IPS DF 6.9 (cell line): ENCODE measurements around the gene PHKA2.

Experiments
- DNase-seq: peaks from one replicate; pipeline ENCODE4 v3.0.0-alpha.2; 2013; ENCODE audit warnings: low read depth, low spot score
- H3K27ac ChIP-seq: one replicate; pipeline ENCODE4 v1.5.1; 2013; ENCODE audit warnings: low read length, control low read depth
- H3K27me3 ChIP-seq: 2 replicates; pipeline ENCODE4 v1.6.1; 2013; ENCODE audit warnings: mild to moderate bottlenecking, low read length; ENCODE audit not compliant: control insufficient read depth, insufficient read depth
- H3K36me3 ChIP-seq: 2 replicates; pipeline ENCODE4 v1.6.1; 2013; ENCODE audit warnings: low read length; ENCODE audit not compliant: control insufficient read depth, insufficient read depth
- H3K4me1 ChIP-seq: 2 replicates; pipeline ENCODE4 v1.6.1; 2013; ENCODE audit warnings: low read length; ENCODE audit not compliant: control insufficient read depth, insufficient read depth
- H3K4me3 ChIP-seq: 2 replicates; pipeline ENCODE4 v1.5.1; 2013; ENCODE audit warnings: mild to moderate bottlenecking, low read length
- H3K9me3 ChIP-seq: 2 replicates; pipeline ENCODE4 v1.6.1; 2013; ENCODE audit warnings: low read length, inconsistent platforms; ENCODE audit not compliant: control insufficient read depth, insufficient read depth
- WGBS: extraction: QIAGEN DNeasy Blood & Tissue Kit; methylation state at CpG from one replicate; pipeline ENCODE4 v1.1.7; 2013; ENCODE audit warnings: mixed read lengths, missing lambda C conversion rate; ENCODE audit not compliant: insufficient read length, insufficient coverage; 5-methylcytosine and 5-hydroxymethylcytosine counted together

PHKA2 gene

DNA sequence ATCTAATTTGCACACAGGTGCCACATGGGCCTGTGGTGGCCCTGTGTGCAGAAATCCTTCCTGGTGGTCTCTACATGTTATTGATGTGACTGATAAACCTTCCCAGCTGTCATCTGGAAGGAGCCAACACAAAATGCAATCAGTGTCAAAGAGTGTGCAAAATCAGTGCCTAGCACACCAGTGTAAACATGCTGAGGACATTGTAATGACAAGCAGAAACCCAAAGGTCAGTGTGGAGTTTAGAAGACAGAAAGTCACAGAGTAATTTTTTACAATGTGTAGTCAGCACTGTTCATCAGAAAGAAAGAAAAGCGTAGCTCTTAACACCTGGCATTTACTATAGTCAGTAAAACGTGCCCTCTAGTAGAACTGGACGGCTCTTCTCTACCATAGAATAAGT, 50.3 kb downstream of the PHKA2 start:
- no CpG with 5 or more reads among the region's 3 CpGs for WGBS
- no peaks in the 10 kb centered on the region for H3K9me3 ChIP-seq
- H3K27me3 ChIP-seq = no peaks in the 10 kb centered on the region
- H3K36me3 ChIP-seq = no peaks in the 10 kb centered on the region
- H3K4me1 ChIP-seq = no peaks in the 10 kb centered on the region; the same call in 1 of the 2 replicates
- H3K27ac ChIP-seq = no peak overlapping the region
- no peak overlapping the region for H3K4me3 ChIP-seq
- no peak for DNase-seq

DNA sequence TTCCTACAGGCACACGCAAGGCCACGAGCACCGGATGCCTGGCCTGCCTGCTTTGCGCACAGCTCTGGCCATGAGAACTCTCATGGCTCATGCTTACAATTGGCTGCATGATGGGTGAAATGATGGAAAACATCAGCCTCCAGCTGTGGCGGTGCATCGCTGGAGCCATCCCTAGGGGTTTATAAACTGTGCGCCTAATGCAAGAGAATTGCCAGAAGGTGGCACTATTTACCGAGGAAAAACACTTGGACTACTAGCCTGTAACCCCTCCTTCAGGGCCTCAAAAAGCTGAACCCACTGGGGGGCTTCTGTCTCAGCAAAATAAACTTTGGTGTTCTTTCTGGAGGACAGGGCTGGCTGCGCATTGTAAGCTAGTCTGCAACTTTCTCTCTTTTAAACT, 51.9 kb downstream of the PHKA2 start:
- no CpG with 5 or more reads among the region's 9 CpGs for WGBS
- Histone ChIP-seq H3K27ac (no peak overlapping the region), H3K9me3 (no peaks in the 10 kb centered on the region), H3K4me3 (no peak overlapping the region), H3K36me3 (no peaks in the 10 kb centered on the region; the same call in 1 of the 2 replicates), H3K27me3 (no peaks in the 10 kb centered on the region), H3K4me1 (no peaks in the 10 kb centered on the region)
- DNase-seq = no peak

DNA sequence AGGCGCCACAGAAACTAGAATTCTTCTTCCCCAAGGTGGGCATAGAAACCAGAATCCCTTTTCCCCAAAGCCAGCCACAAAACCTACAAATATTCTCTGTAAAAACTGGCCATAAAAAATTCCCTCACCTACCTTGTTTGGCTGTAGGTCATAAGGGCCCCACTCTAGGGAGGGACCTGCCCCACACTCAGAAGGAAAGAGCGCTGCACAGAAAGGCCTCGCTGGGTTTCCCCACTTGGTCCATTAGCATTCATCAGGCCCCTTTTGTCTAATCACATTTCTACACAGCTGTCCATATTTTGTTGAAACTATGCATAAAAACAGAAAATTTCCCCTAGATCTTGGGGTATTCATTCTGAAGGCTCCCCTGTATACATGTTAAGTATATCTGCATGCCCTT, 54.1 kb downstream of the PHKA2 start:
- WGBS = no CpG with 5 or more reads among the region's 3 CpGs
- no peaks in the 10 kb centered on the region for H3K9me3 ChIP-seq
- H3K27ac ChIP-seq = no peak overlapping the region
- no peak overlapping the region for H3K4me3 ChIP-seq
- no peaks in the 10 kb centered on the region; the same call in 1 of the 2 replicates for H3K36me3 ChIP-seq
- no peaks in the 10 kb centered on the region for H3K4me1 ChIP-seq
- DNase-seq = no peak
- H3K27me3 ChIP-seq = no peaks in the 10 kb centered on the region

DNA sequence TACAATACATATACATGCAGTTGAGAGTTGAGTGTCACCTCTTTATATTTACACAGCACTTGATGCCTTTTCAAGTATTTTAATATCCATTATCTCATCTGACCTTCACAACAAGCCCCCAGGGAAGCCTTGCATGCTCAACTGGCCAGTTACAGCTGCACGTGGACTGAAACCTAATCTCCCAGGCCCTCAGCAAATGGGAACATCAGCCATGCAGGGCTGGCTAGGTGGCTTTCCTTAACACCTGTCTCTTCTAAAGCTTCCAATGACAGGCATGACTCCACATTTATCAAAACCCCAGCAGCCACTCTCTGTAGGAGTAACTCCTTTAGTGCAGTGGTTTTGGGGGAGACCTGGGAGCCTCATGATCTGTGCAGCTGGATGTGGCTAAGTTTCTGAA, 56.4 kb downstream of the PHKA2 start:
- no peaks in the 10 kb centered on the region for H3K4me1 ChIP-seq
- H3K9me3 ChIP-seq = no peaks in the 10 kb centered on the region
- WGBS = no CpG with 5 or more reads among the region's 1 CpG
- no peak for DNase-seq
- no peak overlapping the region for H3K4me3 ChIP-seq
- H3K36me3 ChIP-seq = no peaks in the 10 kb centered on the region; the same call in 1 of the 2 replicates
- no peak overlapping the region for H3K27ac ChIP-seq
- H3K27me3 ChIP-seq = no peaks in the 10 kb centered on the region

DNA sequence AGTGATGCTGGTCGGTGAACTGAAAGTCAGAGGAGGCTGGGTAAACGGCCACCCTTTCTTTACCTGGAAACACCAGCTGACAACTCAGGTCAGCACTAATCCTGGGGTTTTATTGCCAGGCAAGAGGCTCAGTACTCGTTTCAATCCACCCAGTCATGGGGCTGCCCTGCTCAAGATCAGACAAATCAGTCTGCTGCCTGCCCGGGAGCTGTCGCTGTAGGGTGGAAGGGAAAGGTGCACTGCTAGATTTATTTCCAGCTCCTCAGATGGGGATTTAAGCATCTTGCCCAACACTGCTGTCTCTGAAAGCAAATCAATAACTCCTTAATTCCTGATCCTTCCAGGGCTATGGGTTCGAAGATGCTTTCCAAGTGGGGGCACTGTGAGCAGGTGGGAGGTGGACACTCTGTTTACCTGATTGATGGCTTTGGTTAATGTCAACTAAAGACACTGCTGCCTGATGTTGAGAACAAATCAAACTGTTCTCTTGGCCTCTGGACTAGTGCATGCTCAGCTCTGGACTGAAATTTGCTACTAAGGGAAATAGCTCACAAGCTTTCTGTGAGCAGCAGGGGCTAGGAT, 59.3 kb downstream of the PHKA2 start:
- Histone ChIP-seq H3K36me3 (no peaks in the 10 kb centered on the region; the same call in 1 of the 2 replicates), H3K27me3 (no peaks in the 10 kb centered on the region), H3K4me1 (no peaks in the 10 kb centered on the region), H3K4me3 (no peak overlapping the region), H3K9me3 (no peaks in the 10 kb centered on the region), H3K27ac (no peak overlapping the region)
- DNase-seq = no peak
- no CpG with 5 or more reads among the region's 6 CpGs for WGBS

DNA sequence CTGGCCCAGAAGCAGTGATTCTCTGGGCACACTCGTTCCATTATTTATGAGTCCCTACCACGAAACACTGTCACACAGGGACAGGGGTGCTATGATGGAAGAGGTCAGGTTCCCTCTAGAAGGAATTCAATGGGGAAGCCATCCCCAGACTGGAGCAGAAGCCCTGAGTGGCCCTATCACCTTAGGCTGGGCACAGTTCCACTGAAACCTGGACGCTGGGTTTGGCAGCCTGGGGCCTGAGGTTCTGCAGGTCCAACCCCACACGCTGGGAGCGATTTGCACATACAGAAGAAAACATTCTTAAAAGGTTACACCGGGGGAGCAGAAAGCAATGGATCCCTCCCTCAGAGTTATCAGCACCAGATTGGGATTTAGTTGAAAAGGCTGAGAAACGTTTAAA, 63.3 kb downstream of the PHKA2 start:
- Histone ChIP-seq H3K27me3 (no peaks in the 10 kb centered on the region), H3K9me3 (no peaks in the 10 kb centered on the region), H3K27ac (no peak overlapping the region), H3K36me3 (no peaks in the 10 kb centered on the region; the same call in 1 of the 2 replicates), H3K4me1 (no peaks in the 10 kb centered on the region), H3K4me3 (no peak overlapping the region)
- WGBS = no CpG with 5 or more reads among the region's 7 CpGs
- DNase-seq = no peak

DNA sequence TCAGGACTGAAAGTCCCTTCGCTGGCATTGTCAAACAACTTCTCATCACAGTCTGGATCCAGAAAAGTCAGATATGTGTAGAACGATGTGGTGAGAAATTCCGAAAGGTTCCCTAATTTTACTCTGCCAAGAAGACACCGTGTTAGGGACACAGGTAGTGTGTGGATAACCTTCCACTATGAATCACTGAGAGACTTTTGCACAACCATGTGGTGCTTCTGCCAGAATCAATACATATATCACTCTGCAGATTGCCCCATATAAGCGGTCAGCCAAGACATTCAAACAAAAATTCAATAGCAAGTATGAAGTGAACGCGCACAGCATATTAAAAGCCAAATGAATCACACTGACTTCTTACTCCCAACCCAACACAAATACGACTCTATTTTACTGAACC, 63.8 kb downstream of the PHKA2 start:
- 100% methylated on average over 1 of the region's 8 CpGs for WGBS
- Histone ChIP-seq H3K9me3 (no peaks in the 10 kb centered on the region), H3K27me3 (no peaks in the 10 kb centered on the region), H3K36me3 (no peaks in the 10 kb centered on the region; the same call in 1 of the 2 replicates), H3K27ac (no peak overlapping the region), H3K4me1 (no peaks in the 10 kb centered on the region), H3K4me3 (no peak overlapping the region)
- no peak for DNase-seq

DNA sequence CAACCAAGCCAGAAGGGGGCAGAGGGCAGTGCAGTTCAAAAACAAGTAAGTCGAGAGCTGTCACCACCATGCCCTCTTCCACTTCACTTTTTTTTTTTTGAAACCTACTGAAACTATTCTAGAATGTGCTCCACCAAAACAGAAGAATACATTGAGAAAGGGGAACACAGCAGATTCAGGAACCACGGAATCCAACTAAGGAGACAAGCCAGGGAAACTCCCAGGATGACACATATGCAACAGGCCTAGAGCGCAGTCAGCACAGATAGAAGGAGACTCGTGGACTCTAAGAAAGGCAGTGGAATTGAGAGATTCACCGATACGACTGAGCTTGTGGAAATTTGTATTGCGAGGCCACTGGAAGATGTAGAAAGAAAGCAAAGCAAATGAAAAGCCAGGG, 66.1 kb downstream of the PHKA2 start:
- Histone ChIP-seq H3K4me1 (no peaks in the 10 kb centered on the region), H3K27me3 (no peaks in the 10 kb centered on the region), H3K36me3 (no peaks in the 10 kb centered on the region; the same call in 1 of the 2 replicates), H3K4me3 (no peak overlapping the region), H3K27ac (no peak overlapping the region), H3K9me3 (no peaks in the 10 kb centered on the region)
- WGBS = no CpG with 5 or more reads among the region's 7 CpGs
- DNase-seq = no peak

DNA sequence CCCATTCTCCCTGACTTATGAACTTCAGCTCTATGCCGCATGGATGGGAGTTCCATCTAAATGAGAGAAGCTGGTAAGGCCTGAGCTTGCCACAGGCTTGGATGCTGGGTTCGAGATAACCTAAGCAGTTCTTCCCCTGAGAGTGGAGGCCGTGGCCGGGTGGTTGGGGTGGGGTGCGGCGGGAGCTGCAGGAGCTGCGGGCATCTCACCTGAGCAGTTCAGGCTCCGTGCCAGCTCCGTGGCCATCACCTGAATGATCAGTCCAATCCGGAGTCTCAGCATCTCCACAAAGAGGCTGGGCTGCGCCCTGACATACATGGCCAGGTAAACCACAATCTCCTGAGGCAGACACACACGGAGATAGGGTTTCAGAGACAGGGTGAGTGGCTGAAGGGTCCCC, 77.6 kb downstream of the PHKA2 start:
- Histone ChIP-seq H3K27ac (no peak overlapping the region), H3K4me3 (no peak overlapping the region), H3K36me3 (no peaks in the 10 kb centered on the region), H3K9me3 (no peaks in the 10 kb centered on the region), H3K4me1 (no peaks in the 10 kb centered on the region), H3K27me3 (no peaks in the 10 kb centered on the region)
- WGBS = no CpG with 5 or more reads among the region's 12 CpGs
- no peak for DNase-seq

DNA sequence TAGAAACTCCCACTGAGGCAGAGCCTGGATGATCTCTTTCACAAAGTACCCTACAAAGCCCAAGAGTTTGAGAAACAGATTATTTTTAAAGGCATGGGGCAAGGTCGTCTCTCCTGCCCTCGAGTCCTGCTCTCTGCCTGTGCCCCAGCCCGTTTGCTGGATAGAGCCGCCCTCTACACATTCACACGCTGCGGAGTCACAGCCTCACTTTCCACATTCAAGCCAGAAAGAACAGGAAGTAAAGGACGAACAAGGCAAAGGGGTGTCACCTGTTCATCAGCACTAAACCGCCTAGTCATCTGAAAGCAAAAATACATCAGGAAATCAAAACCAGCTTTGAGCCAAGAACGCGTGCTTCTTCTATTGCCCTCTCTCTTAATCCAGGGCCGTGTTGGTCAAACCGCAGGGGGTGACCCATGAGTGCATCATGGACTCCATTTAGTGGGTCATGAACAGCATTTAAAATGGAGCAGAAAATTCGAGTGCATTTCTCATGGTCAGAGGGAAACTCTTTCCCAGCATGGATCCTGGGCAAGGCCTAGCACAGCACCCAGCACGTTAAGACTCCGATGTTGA, 83.4 kb downstream of the PHKA2 start:
- Histone ChIP-seq H3K27ac (no peak overlapping the region), H3K27me3 (no peaks in the 10 kb centered on the region), H3K36me3 (no peaks in the 10 kb centered on the region), H3K9me3 (no peaks in the 10 kb centered on the region), H3K4me3 (no peak overlapping the region), H3K4me1 (no peaks in the 10 kb centered on the region)
- no peak for DNase-seq
- no CpG with 5 or more reads among the region's 15 CpGs for WGBS

DNA sequence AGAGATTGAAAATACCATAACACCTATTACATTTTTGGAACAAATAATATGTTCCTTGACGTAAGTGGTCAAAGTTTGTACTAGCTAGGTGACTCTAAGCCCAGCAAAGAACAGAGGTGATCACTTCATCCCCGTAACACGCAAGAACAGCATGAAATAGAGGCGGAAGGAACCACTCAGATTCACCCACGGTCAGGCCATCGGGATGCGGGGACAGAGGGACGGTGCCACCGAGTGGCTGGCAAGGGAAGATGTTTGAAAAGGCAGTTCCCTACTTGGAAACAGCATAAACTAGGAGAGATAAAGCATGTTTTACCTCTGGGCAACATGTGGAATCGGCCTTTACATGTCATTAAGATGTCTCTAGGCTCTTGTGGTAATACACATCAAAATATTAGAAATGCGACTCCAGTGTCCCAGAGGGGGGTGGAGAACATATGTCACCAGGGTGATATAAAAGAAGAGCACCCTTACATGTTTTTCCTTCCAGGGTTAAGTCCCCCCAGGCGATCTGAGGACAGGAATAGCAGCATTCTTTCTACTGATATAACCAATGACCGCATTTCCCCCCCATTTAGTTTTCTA, 84.0 kb downstream of the PHKA2 start:
- Histone ChIP-seq H3K27ac (no peak overlapping the region), H3K27me3 (no peaks in the 10 kb centered on the region), H3K36me3 (no peaks in the 10 kb centered on the region), H3K4me3 (no peak overlapping the region), H3K4me1 (no peaks in the 10 kb centered on the region), H3K9me3 (no peaks in the 10 kb centered on the region)
- DNase-seq = no peak
- WGBS = no CpG with 5 or more reads among the region's 13 CpGs
